Liver (tissue), 3 donors: ENCODE data around the gene RBSN.

Experiments
- CTCF ChIP-seq: fragments of 150-350 bp; IDR thresholded peaks from 2 replicates; pipeline ENCODE4 v1.5.1; 2017; ENCODE audit warnings: improper control_type of control experiment, low read depth, low read length; ENCODE audit not compliant: missing input control
- EGR1 ChIP-seq, 2 donors: IDR thresholded peaks; 2 replicates each; pipeline ENCODE4 v1.6.1; 2016 to 2018; ENCODE audit warnings: antibody characterized with exemption in 2 of 2, low read depth in 2 of 2
- GABPA ChIP-seq, 2 donors: IDR thresholded peaks in 1 of 2; conservative IDR thresholded peaks in 1 of 2; 2 replicates each; pipeline ENCODE4 v1.6.1; 2016; ENCODE audit warnings: antibody characterized with exemption in 2 of 2, mild to moderate bottlenecking in 1 of 2, moderate library complexity in 1 of 2
- HNF4A ChIP-seq, 2 donors: conservative IDR thresholded peaks; 2 replicates each; pipeline ENCODE4 v1.6.1; 2016; ENCODE audit warnings: antibody characterized with exemption in 2 of 2, mild to moderate bottlenecking in 2 of 2
- JUND ChIP-seq, 2 donors: IDR thresholded peaks; 2 replicates each; pipeline ENCODE4 v1.6.1; 2016; ENCODE audit warnings: antibody characterized with exemption in 2 of 2
- MAX ChIP-seq: IDR thresholded peaks from 2 replicates; pipeline ENCODE4 v1.6.1; 2016; ENCODE audit warnings: antibody characterized with exemption
- NR2F2 ChIP-seq: IDR thresholded peaks from 2 replicates; pipeline ENCODE4 v1.6.1; 2016; ENCODE audit warnings: antibody characterized with exemption
- RAD21 ChIP-seq, 2 donors: IDR thresholded peaks; 2 replicates each; pipeline ENCODE4 v1.6.1; 2016; ENCODE audit warnings: antibody characterized with exemption in 2 of 2, mild to moderate bottlenecking in 2 of 2
- REST ChIP-seq: IDR thresholded peaks from 2 replicates; pipeline ENCODE4 v1.6.1; 2016; ENCODE audit warnings: antibody characterized with exemption, mild to moderate bottlenecking
- SP1 ChIP-seq: IDR thresholded peaks from 2 replicates; pipeline ENCODE4 v1.6.1; 2018; ENCODE audit warnings: antibody characterized with exemption, mild to moderate bottlenecking
- TAF1 ChIP-seq: conservative IDR thresholded peaks from 2 replicates; pipeline ENCODE4 v1.6.1; 2016; ENCODE audit warnings: antibody characterized with exemption, mild to moderate bottlenecking
- YY1 ChIP-seq: IDR thresholded peaks from 2 replicates; pipeline ENCODE4 v1.6.1; 2016; ENCODE audit warnings: antibody characterized with exemption, mild to moderate bottlenecking
- TF ChIP-seq, protein P1 (sequence below): IDR thresholded peaks from 2 replicates; pipeline ENCODE4 v1.6.1; 2016; ENCODE audit warnings: antibody characterized with exemption
- TF ChIP-seq, protein P2 (sequence below): IDR thresholded peaks from 2 replicates; pipeline ENCODE4 v1.6.1; 2016; ENCODE audit warnings: antibody characterized with exemption
- donor health status: healthy.
- donor health status: healthy.

- no peak for TF ChIP-seq CTCF
- no peak for TF ChIP-seq TAF1
- no peak for TF ChIP-seq MAX
- no peak for TF ChIP-seq JUND (IDR thresholded peaks at IDR 0.05)
- TF ChIP-seq SP1 = peak; percentile 59
- no peak for TF ChIP-seq YY1
- TF ChIP-seq REST = no peak
- TF ChIP-seq, protein P1, sequence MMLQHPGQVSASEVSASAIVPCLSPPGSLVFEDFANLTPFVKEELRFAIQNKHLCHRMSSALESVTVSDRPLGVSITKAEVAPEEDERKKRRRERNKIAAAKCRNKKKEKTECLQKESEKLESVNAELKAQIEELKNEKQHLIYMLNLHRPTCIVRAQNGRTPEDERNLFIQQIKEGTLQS = no peak
- TF ChIP-seq NR2F2 = no peak
- TF ChIP-seq RAD21 (IDR thresholded peaks at IDR 0.05) = peak in 1 of 2 donors; percentile 14
- no peak for TF ChIP-seq EGR1 (IDR thresholded peaks at IDR 0.05; ENCODE audit: low read depth in 2 of 2)
- TF ChIP-seq, protein P2, sequence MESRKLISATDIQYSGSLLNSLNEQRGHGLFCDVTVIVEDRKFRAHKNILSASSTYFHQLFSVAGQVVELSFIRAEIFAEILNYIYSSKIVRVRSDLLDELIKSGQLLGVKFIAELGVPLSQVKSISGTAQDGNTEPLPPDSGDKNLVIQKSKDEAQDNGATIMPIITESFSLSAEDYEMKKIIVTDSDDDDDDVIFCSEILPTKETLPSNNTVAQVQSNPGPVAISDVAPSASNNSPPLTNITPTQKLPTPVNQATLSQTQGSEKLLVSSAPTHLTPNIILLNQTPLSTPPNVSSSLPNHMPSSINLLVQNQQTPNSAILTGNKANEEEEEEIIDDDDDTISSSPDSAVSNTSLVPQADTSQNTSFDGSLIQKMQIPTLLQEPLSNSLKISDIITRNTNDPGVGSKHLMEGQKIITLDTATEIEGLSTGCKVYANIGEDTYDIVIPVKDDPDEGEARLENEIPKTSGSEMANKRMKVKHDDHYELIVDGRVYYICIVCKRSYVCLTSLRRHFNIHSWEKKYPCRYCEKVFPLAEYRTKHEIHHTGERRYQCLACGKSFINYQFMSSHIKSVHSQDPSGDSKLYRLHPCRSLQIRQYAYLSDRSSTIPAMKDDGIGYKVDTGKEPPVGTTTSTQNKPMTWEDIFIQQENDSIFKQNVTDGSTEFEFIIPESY = no peak
- no peak for TF ChIP-seq GABPA (IDR thresholded peaks at IDR 0.05 in 1 of 2, conservative IDR thresholded peaks at IDR 0.05 in 1 of 2)
- TF ChIP-seq HNF4A (conservative IDR thresholded peaks at IDR 0.05) = peak; percentile 66 to 93
These were observed 49.4 kb downstream of the RBSN start for GRCh38 chr3:15049584-15049983.
